GM12878 (cell line): ENCODE data around the gene VEGFD.

Source experiments
- TF ChIP-seq, protein P1 (sequence below), 3 experiments: IDR thresholded peaks in 2 of 3; conservative IDR thresholded peaks in 1 of 3; 2 replicates each; pipeline ENCODE4 v1.5.1; 2011; ENCODE audit warnings: low read depth in 3 of 3, low read length in 3 of 3, mild to moderate bottlenecking in 3 of 3, control low read depth in 2 of 3, moderate library complexity in 2 of 3, inconsistent platforms in 1 of 3, mixed read lengths in 1 of 3; ENCODE audit not compliant: control insufficient read depth in 2 of 3, insufficient read depth in 1 of 3; ENCODE audit errors: extremely low read depth in 1 of 3
- TF ChIP-seq, protein P2 (sequence below): IDR thresholded peaks from 2 replicates; pipeline ENCODE4 v1.6.1; 2012; ENCODE audit warnings: mild to moderate bottlenecking, low read depth, low read length

DNA sequence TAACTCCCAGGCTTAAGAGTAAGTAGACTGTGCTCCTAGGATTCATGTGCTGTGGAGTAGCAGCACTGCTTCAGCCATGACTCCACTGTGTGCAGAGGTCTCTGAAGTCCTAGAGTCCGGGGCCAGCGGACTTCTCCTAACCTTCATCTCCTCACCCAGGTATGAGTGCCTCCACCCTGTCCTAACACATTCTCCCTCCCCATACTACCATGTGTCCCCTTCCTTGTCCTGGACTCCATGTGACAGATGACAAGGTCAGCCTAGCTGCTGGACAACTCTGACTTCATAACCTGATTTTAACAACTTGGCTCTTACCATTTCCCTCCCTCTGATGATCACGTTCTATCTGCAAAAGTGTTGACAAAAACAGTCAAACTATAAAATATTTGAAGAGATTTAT is 85.4 kb downstream of the VEGFD start:
- TF ChIP-seq, protein P1, sequence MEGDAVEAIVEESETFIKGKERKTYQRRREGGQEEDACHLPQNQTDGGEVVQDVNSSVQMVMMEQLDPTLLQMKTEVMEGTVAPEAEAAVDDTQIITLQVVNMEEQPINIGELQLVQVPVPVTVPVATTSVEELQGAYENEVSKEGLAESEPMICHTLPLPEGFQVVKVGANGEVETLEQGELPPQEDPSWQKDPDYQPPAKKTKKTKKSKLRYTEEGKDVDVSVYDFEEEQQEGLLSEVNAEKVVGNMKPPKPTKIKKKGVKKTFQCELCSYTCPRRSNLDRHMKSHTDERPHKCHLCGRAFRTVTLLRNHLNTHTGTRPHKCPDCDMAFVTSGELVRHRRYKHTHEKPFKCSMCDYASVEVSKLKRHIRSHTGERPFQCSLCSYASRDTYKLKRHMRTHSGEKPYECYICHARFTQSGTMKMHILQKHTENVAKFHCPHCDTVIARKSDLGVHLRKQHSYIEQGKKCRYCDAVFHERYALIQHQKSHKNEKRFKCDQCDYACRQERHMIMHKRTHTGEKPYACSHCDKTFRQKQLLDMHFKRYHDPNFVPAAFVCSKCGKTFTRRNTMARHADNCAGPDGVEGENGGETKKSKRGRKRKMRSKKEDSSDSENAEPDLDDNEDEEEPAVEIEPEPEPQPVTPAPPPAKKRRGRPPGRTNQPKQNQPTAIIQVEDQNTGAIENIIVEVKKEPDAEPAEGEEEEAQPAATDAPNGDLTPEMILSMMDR (IDR thresholded peaks at IDR 0.05 in 2 of 3, conservative IDR thresholded peaks at IDR 0.05 in 1 of 3; ENCODE audit: control insufficient read depth in 2 of 3, extremely low read depth in 1 of 3, insufficient read depth in 1 of 3, low read depth in 3 of 3, low read length in 3 of 3), result no peak
- TF ChIP-seq, protein P2, sequence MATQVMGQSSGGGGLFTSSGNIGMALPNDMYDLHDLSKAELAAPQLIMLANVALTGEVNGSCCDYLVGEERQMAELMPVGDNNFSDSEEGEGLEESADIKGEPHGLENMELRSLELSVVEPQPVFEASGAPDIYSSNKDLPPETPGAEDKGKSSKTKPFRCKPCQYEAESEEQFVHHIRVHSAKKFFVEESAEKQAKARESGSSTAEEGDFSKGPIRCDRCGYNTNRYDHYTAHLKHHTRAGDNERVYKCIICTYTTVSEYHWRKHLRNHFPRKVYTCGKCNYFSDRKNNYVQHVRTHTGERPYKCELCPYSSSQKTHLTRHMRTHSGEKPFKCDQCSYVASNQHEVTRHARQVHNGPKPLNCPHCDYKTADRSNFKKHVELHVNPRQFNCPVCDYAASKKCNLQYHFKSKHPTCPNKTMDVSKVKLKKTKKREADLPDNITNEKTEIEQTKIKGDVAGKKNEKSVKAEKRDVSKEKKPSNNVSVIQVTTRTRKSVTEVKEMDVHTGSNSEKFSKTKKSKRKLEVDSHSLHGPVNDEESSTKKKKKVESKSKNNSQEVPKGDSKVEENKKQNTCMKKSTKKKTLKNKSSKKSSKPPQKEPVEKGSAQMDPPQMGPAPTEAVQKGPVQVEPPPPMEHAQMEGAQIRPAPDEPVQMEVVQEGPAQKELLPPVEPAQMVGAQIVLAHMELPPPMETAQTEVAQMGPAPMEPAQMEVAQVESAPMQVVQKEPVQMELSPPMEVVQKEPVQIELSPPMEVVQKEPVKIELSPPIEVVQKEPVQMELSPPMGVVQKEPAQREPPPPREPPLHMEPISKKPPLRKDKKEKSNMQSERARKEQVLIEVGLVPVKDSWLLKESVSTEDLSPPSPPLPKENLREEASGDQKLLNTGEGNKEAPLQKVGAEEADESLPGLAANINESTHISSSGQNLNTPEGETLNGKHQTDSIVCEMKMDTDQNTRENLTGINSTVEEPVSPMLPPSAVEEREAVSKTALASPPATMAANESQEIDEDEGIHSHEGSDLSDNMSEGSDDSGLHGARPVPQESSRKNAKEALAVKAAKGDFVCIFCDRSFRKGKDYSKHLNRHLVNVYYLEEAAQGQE, result no peak
